HG02885 (cell line): ENCODE data around the gene COL3A1.

Experiments used
- ATAC-seq: cut with Tn5 transposase; IDR thresholded peaks from one replicate; pipeline ENCODE4 v1.9.1; 2021; ENCODE audit warnings: mild to moderate bottlenecking; ENCODE audit not compliant: unreplicated experiment, poor library complexity

The COL3A1 gene

GRCh38 chr2:189013671-189014448 is 39.7 kb downstream of the COL3A1 start:
- ATAC-seq: no peak

- ATAC-seq: no peak
Measured at GRCh38 chr2:189014449-189015138, 40.4 kb downstream of the COL3A1 start.

GRCh38 chr2:189015359-189015758 is 41.2 kb downstream of the COL3A1 start:
- no peak for ATAC-seq

DNA sequence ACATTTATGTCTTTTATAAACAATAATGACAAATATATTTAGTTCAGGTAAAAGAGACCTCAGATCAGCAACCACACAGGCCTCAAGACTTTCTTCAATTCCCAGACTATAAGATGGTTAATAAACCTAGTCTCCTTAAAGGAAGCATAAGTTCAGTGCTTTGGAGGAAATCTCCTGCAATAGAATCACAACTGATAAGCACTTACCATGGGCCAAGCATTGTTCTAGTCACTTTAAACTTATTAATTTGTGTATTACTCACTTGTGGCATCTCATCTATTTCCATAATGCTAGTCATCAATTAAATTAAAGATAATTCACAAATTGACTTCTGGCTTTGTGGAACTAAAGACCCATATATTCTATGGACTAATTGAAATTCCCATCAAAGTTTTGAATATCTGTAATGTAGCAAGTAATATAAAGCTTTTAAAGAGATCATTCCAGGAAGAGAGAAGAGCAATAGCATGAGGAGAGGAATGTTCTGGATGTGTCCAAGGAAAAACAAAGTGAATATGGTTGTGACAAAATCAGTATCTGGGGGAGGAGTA is 42.2 kb downstream of the COL3A1 start:
- no peak for ATAC-seq

DNA sequence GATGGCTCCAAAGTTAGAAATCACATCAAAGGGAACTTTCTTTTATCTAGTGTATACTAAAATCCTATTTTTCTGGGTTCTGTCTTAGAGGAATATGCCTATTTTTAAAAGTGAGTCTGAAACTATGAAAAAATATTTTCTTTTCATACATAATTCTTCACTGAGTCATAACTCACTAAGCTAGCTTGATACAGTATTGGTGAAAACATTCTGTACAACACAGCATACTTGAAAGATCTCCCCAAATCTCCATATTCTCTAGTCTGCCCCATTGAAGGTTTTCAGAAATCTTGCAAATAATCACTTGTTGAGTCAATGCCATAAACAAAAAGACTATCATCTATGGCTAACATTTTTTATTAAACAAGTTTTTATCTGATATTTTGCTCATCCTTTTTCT is 44.5 kb downstream of the COL3A1 start:
- ATAC-seq: no peak

GRCh38 chr2:189020179-189020578 is 46.0 kb downstream of the COL3A1 start:
- ATAC-seq: no peak

- no peak for ATAC-seq
Measured at GRCh38 chr2:189022053-189022481, 47.9 kb downstream of the COL3A1 start.

DNA sequence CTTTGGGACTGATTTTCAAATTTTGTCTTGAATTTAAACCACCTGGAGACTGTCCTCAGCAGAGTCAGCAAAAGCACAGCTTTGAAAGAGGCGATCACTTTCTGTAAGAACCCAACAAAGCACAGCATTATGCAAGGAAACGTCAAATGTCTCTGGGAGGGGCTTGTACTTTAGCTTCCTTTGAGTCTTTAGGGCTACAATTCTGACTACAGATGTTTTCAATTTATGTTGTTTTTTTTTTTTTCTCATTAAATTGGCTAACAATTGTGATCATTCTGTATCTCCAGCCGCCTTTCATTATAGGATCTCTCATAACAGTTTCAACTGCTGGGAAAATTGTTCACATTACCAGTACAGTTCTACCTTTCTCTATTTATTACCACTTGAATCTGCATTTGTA is 48.3 kb downstream of the COL3A1 start:
- no peak for ATAC-seq

GRCh38 chr2:189024901-189025618 is 50.9 kb downstream of the COL3A1 start:
- ATAC-seq: no peak

DNA sequence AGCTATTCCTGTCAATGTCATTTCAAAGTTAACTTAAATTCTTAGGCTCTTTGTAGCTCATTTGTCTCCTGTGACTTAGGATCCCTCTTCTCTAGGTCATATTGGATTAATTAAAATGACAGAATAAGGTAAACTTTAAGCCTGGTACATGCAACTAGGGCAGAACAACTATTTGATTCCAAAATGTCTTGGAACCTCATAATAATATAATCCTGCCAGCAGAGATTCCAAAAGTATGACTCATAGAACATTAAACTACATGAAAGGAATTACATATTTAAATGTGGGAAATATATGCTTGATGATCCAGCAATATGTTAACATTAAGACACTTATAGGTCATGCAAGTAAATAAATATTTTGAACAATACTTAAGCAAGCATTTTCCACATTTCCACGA is 63.3 kb downstream of the COL3A1 start:
- ATAC-seq: no peak

DNA sequence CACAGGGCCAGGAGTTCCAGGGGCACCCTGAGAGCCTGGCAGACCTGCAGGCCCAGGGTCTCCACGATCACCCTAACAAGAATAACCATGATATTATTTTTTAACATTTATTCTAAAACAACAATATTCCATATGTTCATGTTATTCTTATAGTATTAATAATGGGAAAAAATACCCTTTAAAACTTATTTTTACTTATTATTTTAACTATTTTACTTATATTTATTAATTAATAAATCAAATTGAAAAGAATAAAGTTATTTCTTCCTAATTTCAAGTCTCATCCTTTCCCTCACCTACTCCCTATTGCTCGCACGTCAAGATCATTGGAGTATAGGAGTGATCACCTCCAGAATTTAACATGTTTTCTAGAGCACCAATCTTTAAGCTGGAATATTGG is 71.7 kb downstream of the COL3A1 start:
- no peak for ATAC-seq

DNA sequence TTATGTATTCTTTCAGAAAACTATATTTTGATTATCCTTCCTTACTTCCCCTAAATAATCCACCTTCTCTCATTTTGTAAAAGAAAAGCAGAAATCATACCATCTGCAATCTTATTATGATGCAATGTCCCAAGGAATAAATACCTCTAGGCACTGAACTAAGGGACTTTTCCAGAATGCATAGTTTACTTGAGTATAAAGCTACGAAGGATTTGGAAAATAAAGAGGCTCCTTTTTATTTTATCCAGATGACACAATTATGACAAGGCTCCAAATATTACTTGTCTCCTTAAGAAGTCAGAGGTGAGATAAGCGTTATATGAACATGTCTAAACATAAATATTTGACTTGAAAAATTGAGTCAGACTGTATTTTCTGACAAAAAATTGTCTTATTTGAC is 72.1 kb downstream of the COL3A1 start:
- no peak for ATAC-seq

- ATAC-seq: no peak
Measured at GRCh38 chr2:189047171-189047888, 73.2 kb downstream of the COL3A1 start.

- no peak for ATAC-seq
Measured at GRCh38 chr2:189048189-189048588, 74.0 kb downstream of the COL3A1 start.

DNA sequence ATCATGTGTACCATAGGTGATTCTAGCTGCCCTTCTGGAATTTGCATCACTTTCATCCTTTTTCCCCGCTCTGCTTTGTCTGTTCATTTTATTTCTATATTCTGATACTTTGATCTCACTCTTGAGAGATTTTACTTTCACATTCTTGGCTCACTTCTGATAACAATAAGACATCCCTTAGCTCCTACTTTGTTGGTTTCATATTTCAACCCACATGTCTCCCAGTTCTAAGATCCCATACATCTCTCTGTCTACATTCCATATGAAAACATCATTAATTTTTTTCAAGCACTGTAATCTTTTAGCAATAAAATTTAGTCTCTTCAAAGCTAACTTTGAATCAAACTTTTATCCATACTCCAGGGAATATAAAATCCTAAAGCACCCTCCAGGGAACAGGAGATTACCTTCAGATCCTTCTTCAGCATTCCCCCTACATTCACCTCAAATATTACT is 75.6 kb downstream of the COL3A1 start:
- no peak for ATAC-seq

DNA sequence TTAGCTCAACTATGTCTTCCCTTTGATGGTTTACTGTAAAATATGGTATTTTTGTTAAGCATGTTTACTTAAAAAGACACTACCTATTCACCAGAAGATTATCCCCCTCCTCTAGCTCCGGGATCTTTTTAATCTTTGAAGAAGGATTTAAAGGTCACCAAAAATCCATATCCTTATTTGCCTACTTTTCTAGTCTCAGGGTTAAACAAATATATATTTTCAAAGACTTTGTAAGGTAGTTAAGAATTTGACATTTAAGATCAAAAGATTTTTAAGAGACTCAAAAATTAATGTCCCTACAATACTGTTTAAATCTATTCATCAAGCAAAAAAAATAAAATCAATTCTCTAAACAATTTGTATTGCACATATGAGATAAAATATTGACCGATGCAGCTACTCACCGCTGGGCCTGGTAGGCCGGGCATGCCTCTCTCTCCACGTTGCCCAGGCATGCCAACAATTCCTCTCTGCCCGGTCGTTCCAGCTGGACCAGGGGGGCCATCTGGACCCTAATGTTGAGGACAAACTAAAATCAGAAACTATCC is 76.1 kb downstream of the COL3A1 start:
- no peak for ATAC-seq

GRCh38 chr2:189056200-189057106 is 82.3 kb downstream of the COL3A1 start:
- no peak for ATAC-seq

DNA sequence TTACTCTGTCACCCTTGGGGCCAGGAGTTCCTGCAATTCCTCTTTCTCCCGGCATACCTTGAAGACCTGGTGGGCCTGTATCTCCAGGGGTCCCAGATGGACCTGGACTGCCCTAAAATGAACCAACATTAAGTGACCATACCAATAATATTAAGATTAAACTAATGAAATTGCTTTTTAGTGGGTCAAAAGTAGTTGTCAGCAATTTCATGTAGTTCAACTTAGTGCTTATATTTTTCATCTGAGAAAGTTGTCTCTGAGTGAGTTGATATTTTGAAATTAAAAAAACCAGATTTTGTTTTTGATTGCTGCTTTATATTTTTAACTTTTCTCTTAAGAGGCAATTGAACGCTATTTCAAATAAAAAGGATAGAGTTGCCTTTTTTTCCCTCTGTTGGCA is 83.1 kb downstream of the COL3A1 start:
- ATAC-seq: no peak

DNA sequence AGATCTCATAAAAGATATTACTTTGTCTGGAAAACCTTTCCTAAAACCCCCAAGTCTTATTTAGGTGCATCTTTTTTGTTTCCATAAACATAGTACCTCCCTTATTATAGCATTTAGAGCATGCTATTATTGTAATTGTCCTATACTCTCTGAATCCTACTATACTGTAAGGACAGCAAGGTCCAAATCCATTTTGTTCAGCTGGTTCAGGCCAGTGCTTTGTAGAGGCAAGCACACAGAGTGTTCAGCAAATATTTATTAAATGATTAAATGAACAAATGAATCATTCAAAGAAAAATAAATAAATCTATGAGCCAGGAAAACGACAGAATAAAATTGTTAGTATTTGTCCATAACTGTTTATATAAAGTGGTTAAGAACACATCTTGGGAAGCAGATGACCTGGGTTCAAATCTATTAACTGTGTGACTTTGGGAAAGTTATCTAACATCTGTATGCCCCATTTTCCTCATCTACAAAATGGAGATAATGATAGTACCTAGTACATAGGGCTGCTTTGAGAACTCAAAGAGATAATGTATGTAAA is 86.0 kb downstream of the COL3A1 start:
- ATAC-seq: no peak
